Endothelial cell of umbilical vein (primary cell): ENCODE measurements around the gene ADNP. TPM values are rescaled to one million over a fixed set of nuclear protein-coding genes. Genes with fewer than 3 reads are reported as not detected.

Experiments used
- BruUV-seq: library from RNA; stranded (reverse); fragments of 400-500 nt; replicated peaks from 2 replicates; lab custom pipeline; 2021; lab: Mats Ljungman, UMichigan
- CTCF ChIA-PET: fragments of 300-600, 350-600 bp; sonication (Branson Sonifier 250); formaldehyde crosslinking; loops from one replicate; lab custom pipeline; 2021; ENCODE audit warnings: antibody characterized with exemption, inconsistent platforms; lab: Charles Lee
- POLR2A ChIA-PET: fragments of 300-600, 350-600 bp; sonication (Branson Sonifier 250); formaldehyde crosslinking; loops from one replicate; lab custom pipeline; 2021; ENCODE audit warnings: antibody characterized with exemption, inconsistent platforms; lab: Charles Lee
- DNase-seq: peaks from one replicate; pipeline ENCODE4 v3.0.0-alpha.2; 2011; ENCODE audit warnings: low read depth, low spot score
- FAIRE-seq: peaks from 2 replicates; lab custom pipeline; 2011; peaks lifted over from hg19 to GRCh38; lab: Jason Lieb, UNC
- H2AFZ ChIP-seq: 2 replicates; pipeline ENCODE4 v1.6.0; 2012; ENCODE audit warnings: low read depth, low read length, control low read depth, inconsistent platforms
- H3K27ac ChIP-seq: 2 replicates; pipeline ENCODE4 v1.5.1; 2011; ENCODE audit warnings: low read depth, mild to moderate bottlenecking, control low read depth, low read length, moderate library complexity; ENCODE audit not compliant: insufficient read depth
- H3K27me3 ChIP-seq, 2 experiments: 2 replicates each; pipeline versions ENCODE4 v1.6.0 to v1.6.1; 2011; ENCODE audit warnings: low read length in 2 of 2, mixed read lengths in 1 of 2; ENCODE audit not compliant: control insufficient read depth in 2 of 2, insufficient read depth in 2 of 2
- H3K36me3 ChIP-seq, 2 experiments: 2 replicates in 1 of 2; 3 replicates in 1 of 2; pipeline ENCODE4 v1.5.1; 2011; ENCODE audit warnings: low read length in 2 of 2, mild to moderate bottlenecking in 1 of 2, moderate library complexity in 1 of 2; ENCODE audit not compliant: control insufficient read depth in 2 of 2, insufficient read depth in 2 of 2; ENCODE audit errors: extremely low read depth in 1 of 2
- H3K4me1 ChIP-seq: 3 replicates; pipeline ENCODE4 v1.5.1; 2011; ENCODE audit warnings: mild to moderate bottlenecking, low read length; ENCODE audit not compliant: control insufficient read depth, insufficient read depth; ENCODE audit errors: extremely low read depth
- H3K4me2 ChIP-seq: 2 replicates; pipeline ENCODE4 v1.6.1; 2011; ENCODE audit warnings: low read length, control low read depth, mixed read lengths; ENCODE audit not compliant: insufficient read depth
- H3K4me3 ChIP-seq, 3 experiments: fragments of 200-600 bp in 1 of 3; sonication (generic), shearing (Covaris generic) in 1 of 3; replicated peaks in 1 of 3; 2 replicates each; pipeline ENCODE4 v1.5.1; 2011 to 2016; ENCODE audit warnings: control low read depth in 3 of 3, low read length in 3 of 3, mild to moderate bottlenecking in 2 of 3, inconsistent platforms in 1 of 3, low read depth in 1 of 3, moderate library complexity in 1 of 3; ENCODE audit not compliant: insufficient read depth in 1 of 3
- H3K79me2 ChIP-seq: 2 replicates; pipeline ENCODE4 v1.6.0; 2012; ENCODE audit warnings: low read length, inconsistent platforms; ENCODE audit not compliant: control insufficient read depth, insufficient read depth
- H3K9ac ChIP-seq: replicated peaks from 2 replicates; pipeline ENCODE3; 2011; ENCODE audit warnings: low read length, control low read depth; ENCODE audit not compliant: insufficient read depth; ENCODE audit errors: extremely low read depth
- H3K9me1 ChIP-seq: replicated peaks from 3 replicates; pipeline ENCODE4 v1.6.0; 2011; ENCODE audit warnings: mild to moderate bottlenecking, low read length; ENCODE audit not compliant: control insufficient read depth, insufficient read depth; ENCODE audit errors: extremely low read depth
- H3K9me3 ChIP-seq: replicated peaks from 2 replicates; pipeline ENCODE4 v1.5.1; 2012; ENCODE audit warnings: low read length, inconsistent platforms; ENCODE audit not compliant: control insufficient read depth, insufficient read depth
- H4K20me1 ChIP-seq: replicated peaks from 2 replicates; pipeline ENCODE3; 2011; ENCODE audit warnings: mild to moderate bottlenecking, low read length; ENCODE audit not compliant: control insufficient read depth, insufficient read depth; ENCODE audit errors: extremely low read depth
- POLR2AphosphoS5 ChIP-seq: IDR thresholded peaks from 2 replicates; pipeline ENCODE4 v1.6.1; 2012; ENCODE audit warnings: low read depth, mild to moderate bottlenecking, control low read depth, low read length, moderate library complexity; ENCODE audit not compliant: insufficient read depth
- dilution Hi-C: fragments of 300-500 bp; cut with MboI; formaldehyde crosslinking; loops from one replicate; pipeline ENCODE4 v1.15.0; 2019; ENCODE audit warnings: low sequenced_read_pairs; ENCODE audit not compliant: extremely low pct_ligation_motif_present
- intact Hi-C: fragments of 100-400 bp; cut with micrococcal nuclease; formaldehyde crosslinking; loops from one replicate; pipeline ENCODE4 v1.10.0; 2022
- polyA plus RNA-seq, 4 experiments: library from polyadenylated mRNA; depleted of rRNA in 3 of 4; stranded (reverse) in 3 of 4; unstranded in 1 of 4; fragments of >200 nt; gene quantifications; 2 replicates each; pipeline versions ENCODE4 v1.2.1 to v1.2.3, GENCODE V29; 2011 to 2012; ENCODE audit warnings: missing spikeins in 1 of 4
- total RNA-seq: library from RNA; stranded (reverse); gene quantifications from 2 replicates; pipeline ENCODE4 v1.2.3, GENCODE V29; 2021
- TF ChIP-seq, protein P1 (sequence below): IDR thresholded peaks from 2 replicates; pipeline ENCODE4 v1.6.1; 2011; ENCODE audit not compliant: insufficient read depth, insufficient read length

Gene ADNP
- total and polyA plus RNA-seq, 2 donors (not counting 3 experiments of a cell fraction or from before 2014, with no cell fraction given), result 17.8 to 66.0 TPM

DNA sequence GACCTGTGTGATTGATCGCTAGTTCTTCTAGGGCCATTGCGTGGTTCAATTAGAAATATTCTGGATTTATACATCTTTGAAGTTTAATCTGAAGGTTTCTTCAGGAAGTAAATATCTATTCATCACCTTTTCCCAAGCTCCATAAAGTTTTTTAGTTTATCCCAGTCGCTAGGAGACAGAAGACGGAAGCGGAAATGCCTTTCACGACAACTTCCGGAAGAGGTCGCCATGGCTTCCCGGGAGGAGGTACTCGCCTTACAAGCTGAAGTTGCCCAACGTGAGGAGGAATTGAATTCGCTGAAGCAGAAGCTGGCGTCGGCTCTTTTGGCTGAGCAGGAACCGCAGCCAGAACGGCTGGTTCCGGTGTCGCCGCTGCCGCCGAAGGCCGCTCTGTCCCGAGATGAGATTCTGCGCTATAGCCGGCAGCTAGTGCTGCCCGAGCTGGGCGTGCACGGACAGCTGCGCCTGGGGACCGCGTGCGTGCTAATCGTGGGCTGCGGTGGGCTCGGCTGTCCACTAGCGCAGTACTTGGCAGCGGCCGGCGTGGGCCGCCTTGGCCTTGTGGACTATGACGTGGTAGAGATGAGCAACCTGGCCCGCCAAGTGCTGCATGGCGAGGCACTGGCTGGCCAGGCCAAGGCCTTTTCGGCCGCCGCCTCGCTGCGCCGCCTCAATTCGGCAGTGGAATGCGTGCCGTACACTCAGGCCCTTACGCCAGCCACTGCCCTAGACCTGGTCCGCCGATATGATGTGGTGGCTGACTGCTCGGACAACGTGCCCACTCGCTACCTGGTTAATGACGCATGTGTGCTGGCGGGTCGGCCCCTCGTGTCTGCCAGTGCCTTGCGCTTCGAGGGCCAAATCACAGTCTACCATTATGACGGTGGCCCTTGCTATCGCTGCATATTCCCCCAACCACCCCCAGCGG, 27.6 kb upstream of the ADNP start, which contains the start of gene MOCS3:
MOCS3 (plus strand) TSS at position 204 of the 928 bp plus-strand sequence; CDS start at position 229, 25 bp downstream.
- no peaks in the 10 kb centered on the region for H3K9me3 ChIP-seq
- CTCF ChIA-PET, result interaction anchor here (1.0 to 2.5 kb wide), 9 partner anchors 16 to 367 kb away, joined by 3 to 21 read pairs (median 8); partner anchors contain the start of genes ADNP and BCAS4
- H3K9ac ChIP-seq, result peak within 1 kb of the TSS; percentile 96
- peak within 1 kb of the TSS; percentile 97 for H3K4me2 ChIP-seq
- H3K27ac ChIP-seq, result peak within 1 kb of the TSS; percentile 96
- dilution Hi-C loops (no loop called here), intact Hi-C loops (loop anchor here (1.0 kb wide), 2 partner anchors 28 to 141 kb away; partner anchors contain the start of gene ADNP)
- TSS peak; percentile 60 for BruUV-seq
- TF ChIP-seq, protein P1, sequence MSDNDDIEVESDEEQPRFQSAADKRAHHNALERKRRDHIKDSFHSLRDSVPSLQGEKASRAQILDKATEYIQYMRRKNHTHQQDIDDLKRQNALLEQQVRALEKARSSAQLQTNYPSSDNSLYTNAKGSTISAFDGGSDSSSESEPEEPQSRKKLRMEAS, result peak; percentile 48
- no peak for TF ChIP-seq POLR2AphosphoS5
- DNase-seq (peak; percentile 94), FAIRE-seq (peak; percentile 93)
- peaks cover 24% of the 10 kb centered on the region for H3K4me1 ChIP-seq
- no peaks in the 10 kb centered on the region for H3K9me1 ChIP-seq
- peak within 1 kb of the TSS; percentile 74 for H2AFZ ChIP-seq
- H3K4me3 ChIP-seq, result peak within 1 kb of the TSS; percentile 55 to 94 (median 80)
- peaks cover 57% of the 10 kb centered on the region for H3K79me2 ChIP-seq
- no peaks in the 10 kb centered on the region for H3K27me3 ChIP-seq
- H4K20me1 ChIP-seq, result no peaks in the 10 kb centered on the region
- peaks cover 0 to 2% of the 10 kb centered on the region in 2 experiments for H3K36me3 ChIP-seq
- POLR2A ChIA-PET, result interaction anchor here (0.7 to 2.3 kb wide), 5 partner anchors 9 to 949 kb away, joined by 3 to 15 read pairs (median 4); partner anchors contain the start of gene ADNP
